GM20000 (cell line): ENCODE results near the gene PHF21A.

Experiments
- DNase-seq: peaks from one replicate; pipeline ENCODE4 v3.0.0; 2012; ENCODE audit warnings: low spot score
- TF ChIP-seq, protein P1 (sequence below): IDR thresholded peaks from 2 replicates; pipeline ENCODE4 v1.5.1; 2012; ENCODE audit warnings: mild to moderate bottlenecking, control low read depth; ENCODE audit errors: extremely low read depth, missing control alignments

The PHF21A gene

DNA sequence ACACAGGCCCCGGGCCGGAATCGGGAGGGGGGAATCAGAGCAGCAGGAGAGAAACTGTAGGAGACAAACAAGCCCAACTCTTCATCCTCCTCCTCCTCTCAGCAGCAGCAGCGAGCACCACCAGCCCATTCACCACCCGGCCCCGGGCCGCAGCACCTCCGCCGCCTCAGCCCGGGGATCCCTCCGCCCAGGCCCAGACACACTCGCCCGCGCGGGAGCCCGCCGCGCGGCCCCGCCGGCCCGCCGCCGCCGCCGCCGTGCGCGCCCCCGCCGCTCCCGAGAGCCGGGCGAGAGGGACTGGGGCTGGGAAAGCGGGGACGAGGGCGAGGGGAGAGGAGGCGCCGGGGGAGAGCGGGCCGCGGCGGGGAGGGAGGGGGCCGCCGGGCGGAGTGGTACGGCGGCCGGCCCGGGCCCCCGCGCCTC is at the start of gene PHF21A:
PHF21A (minus strand) TSS at position 154 of the 423 bp plus-strand sequence. CDS start 37,235 bp downstream, outside the sequence.
- DNase-seq, result peak; percentile 94
- TF ChIP-seq, protein P1, sequence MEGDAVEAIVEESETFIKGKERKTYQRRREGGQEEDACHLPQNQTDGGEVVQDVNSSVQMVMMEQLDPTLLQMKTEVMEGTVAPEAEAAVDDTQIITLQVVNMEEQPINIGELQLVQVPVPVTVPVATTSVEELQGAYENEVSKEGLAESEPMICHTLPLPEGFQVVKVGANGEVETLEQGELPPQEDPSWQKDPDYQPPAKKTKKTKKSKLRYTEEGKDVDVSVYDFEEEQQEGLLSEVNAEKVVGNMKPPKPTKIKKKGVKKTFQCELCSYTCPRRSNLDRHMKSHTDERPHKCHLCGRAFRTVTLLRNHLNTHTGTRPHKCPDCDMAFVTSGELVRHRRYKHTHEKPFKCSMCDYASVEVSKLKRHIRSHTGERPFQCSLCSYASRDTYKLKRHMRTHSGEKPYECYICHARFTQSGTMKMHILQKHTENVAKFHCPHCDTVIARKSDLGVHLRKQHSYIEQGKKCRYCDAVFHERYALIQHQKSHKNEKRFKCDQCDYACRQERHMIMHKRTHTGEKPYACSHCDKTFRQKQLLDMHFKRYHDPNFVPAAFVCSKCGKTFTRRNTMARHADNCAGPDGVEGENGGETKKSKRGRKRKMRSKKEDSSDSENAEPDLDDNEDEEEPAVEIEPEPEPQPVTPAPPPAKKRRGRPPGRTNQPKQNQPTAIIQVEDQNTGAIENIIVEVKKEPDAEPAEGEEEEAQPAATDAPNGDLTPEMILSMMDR, result no peak

DNA sequence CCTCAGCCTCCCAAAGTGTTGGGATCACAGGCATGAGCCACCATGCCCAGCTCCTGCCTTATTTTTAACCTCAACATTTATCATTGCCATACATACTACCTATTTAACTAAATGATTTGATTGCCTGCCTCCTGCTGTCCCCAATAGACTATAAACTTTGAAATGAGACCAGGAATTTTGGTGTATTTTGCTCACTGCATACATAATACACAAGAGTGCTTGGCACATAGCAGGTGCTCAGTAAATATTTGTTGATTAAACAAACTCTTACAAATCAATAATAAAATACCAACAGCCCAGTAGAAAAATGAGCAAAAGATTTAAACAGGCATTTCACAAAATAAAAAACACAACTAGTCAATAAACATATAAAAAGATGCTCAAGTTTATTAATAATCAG is 49.5 kb upstream of the PHF21A start:
- TF ChIP-seq, protein P1, result no peak
- no peak for DNase-seq

DNA sequence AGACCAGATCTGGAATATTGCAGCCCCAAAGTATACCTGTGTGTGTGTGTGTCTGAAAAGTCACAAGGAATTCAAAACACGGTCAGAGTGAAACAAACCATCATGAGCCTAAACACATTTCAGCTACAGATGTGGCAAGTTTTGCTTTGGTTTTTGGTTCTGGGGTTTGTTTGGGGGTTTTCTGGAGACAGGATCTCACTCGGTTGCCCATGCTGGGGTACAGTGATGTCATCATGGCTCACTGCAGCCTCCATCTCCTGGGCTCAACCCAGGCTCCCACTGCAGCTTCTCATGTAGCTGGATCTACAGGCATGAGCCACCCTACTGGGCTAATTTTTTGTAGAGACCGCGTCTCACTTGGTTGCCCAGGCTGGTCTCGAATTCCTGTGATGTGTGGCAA is 41.4 kb upstream of the PHF21A start:
- TF ChIP-seq, protein P1, result no peak

DNA sequence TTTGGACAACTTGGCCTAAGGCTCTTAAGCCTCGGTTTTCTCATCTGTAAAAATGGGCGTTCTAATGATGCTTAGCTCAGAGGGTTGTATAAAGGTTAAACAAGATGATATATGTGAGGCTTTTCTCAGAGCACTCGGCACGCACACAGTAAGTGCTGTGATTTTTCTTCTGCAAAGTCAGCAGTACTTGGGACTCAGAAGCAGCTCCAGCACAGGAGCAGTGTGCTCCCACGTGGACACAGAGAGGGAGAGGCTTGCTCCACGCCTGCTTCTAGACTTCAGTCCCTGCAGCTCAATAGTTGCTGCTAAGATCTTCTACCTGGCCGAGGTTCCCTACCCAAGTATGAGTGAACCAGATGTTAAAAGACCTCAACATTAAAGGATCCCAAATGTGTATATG is 39.9 kb upstream of the PHF21A start:
- TF ChIP-seq, protein P1, result no peak
- DNase-seq, result no peak

More for the DNA sequence above, 41.4 kb upstream of the PHF21A start:
- DNase-seq, result no peak

DNA sequence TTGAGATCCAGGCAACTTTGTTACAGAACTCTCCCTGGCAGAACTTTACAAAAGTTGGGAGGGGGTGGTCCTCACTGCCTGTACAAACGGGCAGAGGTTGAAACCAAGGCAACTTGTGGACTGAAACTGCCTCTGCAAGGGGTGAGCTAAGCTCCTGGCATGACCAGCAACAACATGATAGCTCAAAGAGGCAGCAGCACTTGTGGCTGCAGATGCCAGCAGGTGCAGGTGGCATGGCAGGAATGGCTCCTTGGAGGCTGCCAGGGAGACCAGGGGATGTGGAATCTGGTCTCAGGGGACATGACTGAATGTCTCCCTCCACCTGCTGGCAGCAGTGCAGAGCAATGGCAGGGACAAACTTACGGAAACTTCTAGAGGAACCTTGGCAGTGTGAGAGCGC is 38.8 kb upstream of the PHF21A start:
- TF ChIP-seq, protein P1, result no peak

DNA sequence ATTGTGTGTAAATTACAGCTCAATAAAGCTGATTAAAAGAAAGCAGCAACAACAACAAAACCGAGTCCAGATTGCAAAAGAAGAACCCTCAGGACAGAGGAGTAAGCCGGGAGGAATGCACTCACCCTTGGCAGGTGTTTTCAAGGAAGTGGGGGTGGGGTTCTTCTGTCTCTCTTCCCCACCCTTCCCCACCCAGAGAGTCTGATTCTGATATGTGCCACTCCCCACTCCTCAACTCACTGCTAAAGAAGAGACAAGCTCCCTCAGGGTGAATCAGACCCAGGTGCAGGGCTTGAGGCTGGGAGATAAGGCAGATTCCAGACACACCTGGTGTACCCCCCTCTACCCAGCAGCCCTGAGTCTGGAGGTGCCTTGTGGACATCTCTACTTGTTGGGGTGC is 38.4 kb upstream of the PHF21A start:
- DNase-seq, result no peak

More for the DNA sequence above, 38.8 kb upstream of the PHF21A start:
- DNase-seq, result no peak

DNA sequence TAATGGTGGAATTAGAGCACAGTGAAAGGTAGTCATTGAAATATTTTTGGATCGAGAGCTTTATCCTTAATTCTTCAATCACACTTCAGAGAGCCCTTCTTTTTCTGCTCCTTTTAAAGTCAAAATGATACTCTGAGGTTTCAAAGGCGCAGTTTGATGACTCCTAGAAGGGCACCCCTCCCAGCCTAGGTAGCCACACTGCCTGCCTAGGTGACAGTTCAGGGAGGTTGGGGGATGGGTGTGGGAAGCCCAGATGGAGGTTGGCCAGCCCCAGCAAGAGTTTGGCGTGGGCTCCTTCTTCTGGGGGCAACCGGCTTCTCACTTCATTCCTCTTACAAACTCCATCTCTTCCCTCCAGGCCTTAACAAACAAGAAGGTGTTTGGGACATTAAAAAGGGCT is 28.6 kb upstream of the PHF21A start:
- TF ChIP-seq, protein P1, result no peak
- DNase-seq, result no peak

More for the DNA sequence above, 38.4 kb upstream of the PHF21A start:
- TF ChIP-seq, protein P1, result no peak
